GM21576 (cell line): ENCODE measurements around the gene RBM47.

ENCODE experiments used
- ATAC-seq: cut with Tn5 transposase; IDR thresholded peaks from one replicate; pipeline ENCODE4 v1.9.1; 2021; ENCODE audit warnings: mild to moderate bottlenecking, moderate library complexity; ENCODE audit not compliant: unreplicated experiment

The RBM47 gene

DNA sequence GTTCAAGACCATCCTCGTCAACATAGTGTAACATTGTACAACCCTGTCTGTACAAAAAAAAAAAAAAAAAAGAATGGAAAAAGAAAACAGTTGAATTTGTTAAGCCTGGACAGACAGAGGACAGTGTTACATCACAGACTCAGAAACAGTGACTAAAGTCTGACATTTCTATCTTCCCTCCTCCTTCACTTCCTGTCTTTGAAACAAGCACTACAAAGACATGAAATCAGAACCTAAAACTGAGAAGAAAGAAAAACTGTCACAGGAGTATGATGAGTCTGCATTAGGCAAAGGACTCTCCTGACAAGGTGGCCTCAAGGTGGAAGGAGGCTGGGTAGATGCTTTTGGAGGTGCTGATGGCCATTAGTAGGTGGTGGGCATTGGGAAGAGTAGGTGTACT, 126.7 kb downstream of the RBM47 start:
- peak; percentile 63 for ATAC-seq

GRCh38 chr4:40502220-40502619, 127.4 kb downstream of the RBM47 start:
- no peak for ATAC-seq

- ATAC-seq = no peak
Measured at GRCh38 chr4:40500781-40501180, 128.9 kb downstream of the RBM47 start.

GRCh38 chr4:40493160-40493559, 136.5 kb downstream of the RBM47 start:
- ATAC-seq = no peak

GRCh38 chr4:40492691-40493090, 137.0 kb downstream of the RBM47 start:
- no peak for ATAC-seq

DNA sequence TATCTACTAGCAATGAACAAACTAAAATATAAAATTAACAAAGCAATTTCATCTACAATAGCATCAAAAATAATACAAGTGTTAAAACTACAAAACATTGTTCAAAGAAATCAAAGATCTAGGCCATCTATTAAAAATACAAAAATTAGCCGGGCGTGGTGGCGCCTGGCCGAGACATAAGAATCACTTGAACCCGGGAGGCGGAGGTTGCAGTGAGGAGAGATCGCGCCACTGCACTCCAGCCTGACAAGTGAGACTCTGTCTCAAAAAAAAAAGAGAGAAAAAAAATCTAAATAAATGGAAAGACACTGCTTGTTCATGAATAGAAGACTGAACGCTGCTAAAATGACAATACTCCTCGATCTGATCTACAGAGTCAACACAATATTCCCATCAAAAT, 139.2 kb downstream of the RBM47 start:
- ATAC-seq = no peak

GRCh38 chr4:40489961-40490360, 139.7 kb downstream of the RBM47 start:
- ATAC-seq = no peak

DNA sequence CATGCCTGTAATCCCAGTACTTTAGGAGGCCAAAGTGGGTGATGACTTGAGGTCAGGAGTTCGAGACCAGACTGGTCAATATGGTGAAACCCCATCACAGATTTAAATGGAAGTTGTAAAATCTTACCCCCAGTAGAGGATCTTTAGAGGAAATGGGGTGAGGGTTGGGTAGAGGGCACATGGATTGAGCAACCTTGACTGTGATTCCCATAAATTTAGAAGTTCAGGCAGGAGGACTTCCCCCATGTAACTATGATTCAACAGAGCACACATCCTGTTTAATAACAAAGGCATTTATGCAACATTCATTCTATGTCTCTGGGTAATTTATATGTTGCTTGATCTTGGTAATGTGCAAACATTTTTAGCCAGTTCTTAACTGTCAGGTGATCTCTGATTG, 143.1 kb downstream of the RBM47 start:
- no peak for ATAC-seq

DNA sequence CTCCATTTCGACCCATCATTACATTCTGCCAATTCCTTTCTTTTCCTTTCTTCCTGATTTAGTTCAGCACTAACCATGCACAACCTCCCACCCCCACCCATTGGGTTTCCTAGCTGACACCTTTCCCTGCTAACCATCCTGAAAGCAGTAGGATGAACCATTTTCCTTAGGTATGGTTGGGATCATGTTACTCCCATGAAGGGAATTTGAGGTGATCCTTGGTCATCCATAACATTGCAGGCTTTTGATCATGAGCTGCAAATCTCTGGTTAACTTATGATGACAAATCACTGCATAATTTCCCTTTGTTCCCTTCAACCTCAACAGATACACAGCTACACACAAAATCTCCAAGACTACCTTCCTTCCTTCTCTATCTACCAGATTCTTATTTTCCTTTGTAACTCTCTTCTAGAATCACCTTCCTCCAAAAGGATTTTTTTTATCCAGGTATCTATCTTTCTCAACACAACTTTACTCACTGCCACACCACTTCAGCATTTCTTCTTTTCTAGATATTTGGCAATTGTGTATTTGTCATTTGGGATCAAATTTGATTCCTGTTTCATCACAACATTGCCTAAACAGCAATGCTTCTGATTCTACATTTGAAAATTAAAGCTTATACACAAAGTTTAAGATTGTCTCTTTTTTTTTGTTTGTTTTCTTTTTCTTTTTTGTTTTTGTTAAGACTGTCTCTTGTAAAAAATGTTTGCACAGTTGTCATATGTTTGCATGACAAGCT, 145.1 kb downstream of the RBM47 start:
- no peak for ATAC-seq

GRCh38 chr4:40482985-40483647, 146.5 kb downstream of the RBM47 start:
- ATAC-seq = no peak

DNA sequence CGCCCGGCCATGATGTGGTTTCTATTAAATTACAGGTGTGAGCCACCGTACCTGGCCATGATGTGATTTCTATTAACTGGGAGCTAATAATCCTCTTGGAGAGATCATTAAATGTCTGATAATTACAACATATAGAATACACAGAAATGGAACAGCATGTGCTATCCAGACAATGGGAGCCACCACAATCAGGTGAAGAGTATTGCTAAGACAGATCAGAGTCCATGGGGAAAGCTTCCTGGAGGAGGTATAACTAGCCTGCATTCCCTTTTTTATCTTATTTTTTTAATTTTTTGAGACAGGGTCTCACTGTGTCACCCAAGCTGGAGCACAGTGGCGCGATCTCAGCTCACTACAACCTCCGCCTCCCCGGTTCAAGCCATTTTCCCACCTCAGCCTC, 147.7 kb downstream of the RBM47 start:
- ATAC-seq = no peak

- no peak for ATAC-seq
Measured at GRCh38 chr4:40480291-40480690, 149.4 kb downstream of the RBM47 start.

DNA sequence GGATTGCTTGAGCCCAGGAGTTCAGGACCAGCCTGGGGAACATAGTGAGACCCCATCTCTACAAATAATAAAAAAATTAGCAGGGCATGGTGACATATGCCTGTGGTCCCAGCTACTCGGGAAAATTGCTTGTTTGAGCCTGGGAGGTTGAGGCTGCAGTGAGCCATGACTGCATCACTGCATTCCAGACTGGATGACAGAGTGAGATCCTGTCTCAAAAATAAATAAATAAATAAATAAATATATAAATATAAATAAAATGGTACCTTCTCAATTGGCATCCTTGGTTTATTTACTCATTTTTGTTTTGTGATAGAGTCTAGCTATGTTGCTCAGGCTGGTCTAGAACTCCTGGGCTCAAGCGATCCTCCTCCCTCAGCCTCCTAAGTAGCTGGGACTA, 150.3 kb downstream of the RBM47 start:
- ATAC-seq = no peak

DNA sequence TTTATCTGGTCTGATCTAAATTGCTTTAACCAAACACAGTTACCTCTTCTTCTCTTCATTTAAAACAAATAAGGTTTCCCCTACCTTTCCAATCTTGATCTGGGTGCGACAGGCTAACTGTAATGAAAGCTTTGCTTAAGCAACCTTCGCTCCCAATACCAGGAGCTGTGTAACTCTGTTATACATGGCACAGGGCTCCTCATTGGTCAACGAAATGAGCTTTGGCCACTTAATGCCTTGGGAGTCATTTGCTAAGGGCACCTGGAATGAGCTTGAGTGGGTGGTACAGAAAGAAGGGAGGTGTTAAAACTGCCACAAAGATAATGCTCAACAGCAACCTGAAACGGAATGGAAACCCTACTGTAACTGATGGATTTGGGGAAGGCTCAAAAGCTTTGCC, 154.1 kb downstream of the RBM47 start:
- ATAC-seq = no peak

- ATAC-seq = no peak
Measured at GRCh38 chr4:40473578-40474388, 155.9 kb downstream of the RBM47 start.

GRCh38 chr4:40471923-40472322, 157.7 kb downstream of the RBM47 start:
- ATAC-seq = no peak

DNA sequence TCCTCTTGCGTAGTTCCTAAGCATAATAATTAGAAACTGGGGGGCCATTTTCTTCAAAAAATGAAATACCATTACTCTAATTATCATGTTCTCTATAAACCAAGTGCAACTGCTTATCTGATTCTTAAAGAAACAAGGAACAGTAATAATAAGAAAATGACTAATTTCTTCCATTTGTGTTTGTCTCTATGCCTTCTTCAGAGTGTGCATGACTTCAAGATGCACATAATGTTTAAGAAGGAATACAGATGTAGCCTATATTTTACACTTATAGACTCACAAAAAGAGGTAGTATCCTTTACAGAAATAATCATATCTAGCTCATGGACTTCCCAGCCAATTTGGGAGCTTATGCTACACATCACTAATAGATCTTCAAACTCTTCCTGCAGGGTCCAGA, 162.9 kb downstream of the RBM47 start:
- no peak for ATAC-seq

- ATAC-seq = peak; percentile 83
Measured at GRCh38 chr4:40462326-40462725, 167.3 kb downstream of the RBM47 start.

- ATAC-seq = no peak
Measured at GRCh38 chr4:40461879-40462278, 167.8 kb downstream of the RBM47 start.

- ATAC-seq = no peak
Measured at GRCh38 chr4:40461062-40461461, 168.6 kb downstream of the RBM47 start.

GRCh38 chr4:40458683-40459082, 171.0 kb downstream of the RBM47 start:
- no peak for ATAC-seq

DNA sequence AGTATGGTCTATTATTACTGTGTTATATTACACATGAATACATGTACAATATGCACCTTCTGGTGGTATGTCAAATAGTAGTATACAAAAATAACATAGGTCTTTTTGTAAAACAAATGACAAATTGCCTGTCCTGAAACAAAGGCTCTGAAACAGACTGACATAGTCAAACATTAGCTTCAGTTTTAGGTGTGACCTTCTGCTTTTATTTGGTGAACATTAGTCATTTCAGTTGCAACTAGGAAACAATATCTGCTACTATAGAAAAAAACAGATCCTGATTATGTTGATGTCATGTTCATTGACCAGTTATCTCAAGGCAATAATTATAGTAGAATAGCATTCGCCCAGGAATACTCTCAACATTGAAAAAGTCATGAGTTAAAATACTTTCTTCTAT, 171.6 kb downstream of the RBM47 start:
- no peak for ATAC-seq
